Stimulated activated CD4-positive, alpha-beta T cell treated with anti-CD3 and anti-CD28 coated beads, Interleukin-4, amount 100 ng/mL, for 4 hours (primary cell): ENCODE measurements around the gene TFR2.

Source experiments
- DNase-seq, 2 experiments: peaks; one replicate each; pipeline ENCODE4 v3.0.0-alpha.2; 2020

The TFR2 gene

DNA sequence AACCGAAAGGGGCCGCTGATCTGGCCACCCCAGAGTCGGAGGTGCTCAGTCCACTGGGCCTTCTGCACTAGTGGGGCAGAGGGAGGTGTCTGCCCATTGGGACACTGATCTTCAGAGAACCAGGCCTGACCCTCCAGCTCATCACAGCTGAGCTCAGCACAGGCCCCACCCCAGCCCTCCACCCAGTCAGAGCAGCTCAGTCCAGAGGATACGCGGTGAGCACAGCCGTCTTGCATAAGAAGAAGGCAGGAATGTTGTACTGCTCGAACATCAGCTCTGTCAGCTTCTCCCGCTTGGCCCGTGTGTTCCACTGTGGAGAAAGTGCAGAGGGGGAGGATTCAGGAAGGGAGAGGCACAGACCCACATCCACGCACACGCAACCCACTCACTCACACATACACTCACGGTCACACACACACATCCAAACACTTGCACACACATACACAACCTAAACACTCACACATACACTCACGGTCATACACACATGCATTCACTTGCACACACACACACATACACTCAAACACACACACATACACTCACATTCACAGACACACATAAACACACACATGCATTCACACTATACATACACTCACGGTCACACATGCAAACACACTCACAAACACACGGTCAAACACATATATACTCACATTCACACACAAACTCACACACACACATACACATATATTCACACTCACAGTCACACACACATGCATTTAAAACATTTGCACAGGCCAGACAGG is 8.6 kb upstream of the TFR2 start:
- no peak for DNase-seq

DNA sequence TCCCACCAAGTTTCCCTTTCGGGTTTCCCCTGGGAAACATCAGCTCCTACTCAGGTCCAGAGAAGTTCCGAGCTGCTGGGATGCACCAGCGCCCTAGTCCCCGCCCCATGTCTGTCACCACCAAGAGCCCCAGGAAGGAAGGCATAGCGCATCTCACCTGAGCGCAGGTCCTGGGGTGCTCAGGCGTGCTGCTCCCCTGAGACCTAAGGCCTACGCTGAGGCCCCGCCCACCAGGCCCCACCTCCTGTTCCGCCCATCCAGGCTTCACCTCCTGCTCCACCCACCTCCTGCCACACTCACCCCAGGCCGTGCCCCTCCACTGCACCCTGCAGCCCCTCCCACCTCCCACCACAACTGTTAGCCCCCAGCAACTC is 1.2 kb upstream of the TFR2 start:
- peak in 1 of 2 experiments; percentile 18 for DNase-seq

DNA sequence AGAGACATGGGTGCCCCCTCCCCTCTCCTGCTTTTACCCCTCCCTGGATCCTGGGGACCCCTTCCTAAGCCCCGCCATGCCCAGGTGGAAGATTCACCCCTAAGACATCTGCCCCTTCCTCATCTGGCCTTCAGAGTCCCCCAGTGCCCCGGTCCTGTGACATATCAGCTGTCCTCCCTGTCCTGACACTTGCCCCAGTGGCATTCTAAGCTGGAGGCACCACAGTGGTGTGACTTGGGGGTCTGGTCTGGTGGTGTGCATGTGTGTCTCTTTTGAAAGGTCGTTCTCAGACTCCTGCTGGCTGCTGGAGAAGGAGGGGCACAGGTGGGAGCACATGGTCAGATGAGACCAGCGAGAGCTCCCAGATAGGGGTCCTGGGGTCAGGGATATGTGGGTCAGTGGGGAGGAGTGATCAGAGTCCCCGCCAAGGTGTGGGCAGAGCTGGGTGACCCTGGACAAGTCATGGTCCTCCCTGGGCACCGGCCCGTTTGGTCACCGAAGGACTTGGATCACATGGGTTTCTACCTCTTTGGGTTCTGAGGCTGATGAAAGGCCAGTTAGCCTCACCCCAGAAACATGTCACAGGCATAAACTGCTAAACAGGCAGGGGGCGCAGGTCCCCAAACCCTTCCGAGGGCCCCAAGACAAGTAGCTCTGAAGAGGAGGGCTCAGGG is 645 bp upstream of the TFR2 start:
- DNase-seq: no peak

DNA sequence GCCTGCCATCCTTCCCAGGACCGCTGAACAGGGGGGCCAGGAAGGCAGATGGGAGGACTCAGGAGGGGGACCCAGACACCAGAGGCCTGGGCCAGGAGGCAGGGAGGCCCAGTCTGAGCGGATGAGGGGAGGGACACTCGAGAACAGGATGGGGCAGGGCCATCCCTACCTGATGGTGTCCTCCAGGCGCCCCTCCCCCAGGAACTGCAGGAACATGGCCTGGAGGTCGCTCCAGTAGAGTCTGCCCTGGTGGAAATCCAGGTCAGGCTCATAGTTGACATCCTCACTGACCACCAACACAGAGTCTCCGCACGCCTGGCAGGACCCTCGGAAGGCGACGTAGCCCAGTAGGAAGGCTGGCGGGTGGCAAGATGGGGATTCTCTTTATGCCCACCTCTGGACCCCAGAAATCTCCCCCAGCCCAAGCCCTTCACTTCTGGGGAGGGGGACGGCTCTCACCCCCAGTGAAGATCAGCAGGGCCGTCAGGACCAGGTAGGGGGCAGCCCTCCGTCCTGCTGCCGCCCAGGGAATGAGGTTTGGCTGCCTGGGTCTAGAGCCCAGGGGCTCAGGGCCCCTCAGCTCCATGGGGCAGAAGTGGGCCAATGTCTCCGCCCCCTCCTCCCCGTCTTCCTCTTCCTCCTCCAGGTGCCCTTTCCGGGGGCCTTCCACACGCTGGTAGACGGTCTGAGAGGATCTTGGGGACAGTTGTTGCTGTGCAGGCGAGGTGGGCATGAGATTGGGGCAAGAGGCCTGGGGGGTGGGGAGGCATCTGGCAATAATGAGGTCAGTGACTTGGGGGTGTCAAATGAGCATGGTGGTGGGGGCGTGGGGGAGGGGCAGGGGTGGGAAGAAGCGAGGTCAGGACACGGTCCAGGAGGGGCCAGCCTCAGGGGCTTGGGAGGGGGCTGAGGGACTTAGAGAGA is 573 bp downstream of the TFR2 start:
- DNase-seq: no peak

DNA sequence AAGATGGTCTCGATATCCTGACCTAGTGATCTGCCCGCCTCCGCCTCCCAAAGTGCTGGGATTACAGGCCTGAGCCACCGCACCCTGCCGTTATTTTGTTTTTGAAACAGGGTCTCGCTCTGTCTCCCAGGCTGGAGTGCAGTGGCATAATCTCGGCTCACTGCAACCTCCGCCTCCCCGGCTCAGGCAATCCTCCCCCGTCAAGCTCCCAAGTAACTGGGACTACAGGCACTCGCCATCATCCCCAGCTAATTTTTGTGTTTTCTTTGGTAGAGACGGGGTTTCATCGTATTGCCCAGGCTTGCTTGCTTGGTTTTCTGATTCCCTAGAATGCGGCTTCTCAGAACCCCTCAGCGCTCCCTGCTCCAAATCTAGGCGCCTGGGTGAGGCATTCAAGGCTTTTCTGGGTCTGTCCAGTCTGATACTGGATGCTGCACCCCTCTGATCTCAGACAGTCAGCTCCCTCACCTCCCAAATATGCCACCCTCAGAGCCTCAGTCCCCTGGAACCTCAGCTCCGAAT is 1.3 kb downstream of the TFR2 start:
- DNase-seq: no peak

DNA sequence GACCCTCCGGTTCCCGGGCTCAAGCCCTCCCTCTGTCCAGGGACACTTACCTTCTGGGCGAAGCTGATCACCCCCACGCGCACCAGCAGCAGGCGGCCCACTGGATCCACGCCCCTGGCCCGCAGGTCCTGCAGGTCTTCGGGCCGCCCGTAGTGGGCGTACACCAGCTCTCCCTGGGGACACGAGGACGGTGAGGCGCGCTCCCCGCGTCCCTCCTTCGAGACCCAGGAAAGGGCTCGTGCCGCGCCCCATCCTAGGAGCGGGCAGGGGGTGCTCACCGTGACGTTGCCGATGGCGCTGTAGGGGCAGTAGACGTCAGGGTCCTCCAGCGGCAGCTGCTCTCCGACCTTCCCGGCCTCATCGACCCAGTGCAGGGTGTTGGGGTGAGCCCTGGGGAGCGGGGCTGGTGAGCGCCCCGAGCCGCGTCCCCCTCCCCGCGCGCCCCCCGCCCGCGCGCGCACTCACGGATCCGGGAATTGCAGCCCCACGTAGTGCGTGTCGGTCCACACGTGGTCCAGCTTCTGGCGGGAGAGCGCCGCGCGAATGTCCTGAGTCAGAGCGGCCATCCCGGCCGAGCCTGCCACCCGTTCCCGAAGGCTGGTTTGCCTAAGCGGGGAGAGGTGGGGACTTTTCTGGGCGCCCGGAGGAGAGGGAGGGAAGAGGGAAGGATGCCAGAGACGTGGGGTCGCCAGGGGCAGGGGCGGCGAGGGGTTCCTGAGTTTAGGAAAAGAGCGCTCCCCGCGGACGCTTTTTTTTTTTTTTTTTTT is 8.2 kb downstream of the TFR2 start:
- DNase-seq: peak; percentile 49 to 62

DNA sequence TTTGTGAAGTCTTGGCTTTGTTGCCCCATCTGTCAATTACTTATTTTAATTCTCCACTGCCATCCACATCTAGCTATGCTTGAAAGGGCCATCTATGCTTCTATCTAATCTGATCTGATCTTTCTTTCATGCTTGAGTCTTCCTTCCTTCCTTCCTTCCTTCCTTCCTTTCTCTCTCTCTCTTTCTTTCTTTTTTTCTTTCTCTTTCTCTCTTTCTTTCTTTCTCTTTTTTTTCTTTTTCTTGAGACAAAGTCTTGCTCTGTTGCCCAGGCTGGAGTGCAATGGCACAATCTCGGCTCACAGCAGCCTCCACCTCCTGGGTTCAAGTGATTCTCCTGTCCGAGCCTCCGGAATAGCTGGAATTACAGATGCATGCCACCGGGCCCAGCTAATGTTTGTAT is 11.3 kb downstream of the TFR2 start:
- no peak for DNase-seq

DNA sequence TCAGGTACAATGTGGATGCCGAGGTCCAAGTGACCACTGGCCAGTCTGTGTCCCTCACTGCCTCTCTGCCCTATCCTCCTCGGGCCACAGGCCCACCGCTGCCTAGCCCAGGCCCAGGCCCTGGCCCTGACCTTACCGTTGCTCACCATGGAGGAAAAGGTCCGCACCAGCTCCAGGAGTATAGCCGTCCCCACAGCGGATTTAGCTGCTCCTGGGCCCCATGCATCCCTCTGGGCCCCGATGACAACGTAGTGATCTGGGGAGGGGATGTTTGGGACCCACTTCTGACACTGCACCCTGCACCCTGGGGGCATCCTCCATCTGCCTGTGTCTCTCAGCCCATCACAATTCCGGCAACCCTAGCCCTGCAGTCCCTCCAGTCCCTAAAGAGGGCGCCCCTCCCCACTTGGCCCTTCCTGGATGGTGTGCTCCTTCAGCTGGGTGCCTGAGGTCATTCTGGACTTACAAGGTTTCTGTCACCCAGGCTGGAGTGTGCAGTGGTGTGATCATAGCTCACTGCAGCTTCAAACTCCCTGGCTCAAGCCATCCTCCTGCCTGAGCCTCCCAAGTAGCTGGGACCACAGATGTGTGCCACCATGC is 12.1 kb downstream of the TFR2 start:
- DNase-seq: no peak

DNA sequence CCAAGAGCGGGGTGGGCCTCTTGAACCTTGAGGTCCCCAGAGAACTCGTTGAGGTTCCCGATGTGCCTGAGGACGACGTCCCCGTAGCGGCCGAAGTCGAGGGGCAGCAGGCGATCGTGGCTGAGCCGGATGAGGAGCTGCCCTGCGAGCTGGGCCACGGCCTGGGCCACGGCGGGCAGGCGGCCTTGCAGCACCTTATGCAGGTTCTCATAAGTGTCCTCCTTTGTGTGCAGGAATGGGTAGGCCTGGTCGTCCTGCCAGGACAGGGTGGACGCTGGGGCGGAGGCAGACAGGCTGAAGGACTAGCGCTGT is 14.2 kb downstream of the TFR2 start:
- DNase-seq: no peak

DNA sequence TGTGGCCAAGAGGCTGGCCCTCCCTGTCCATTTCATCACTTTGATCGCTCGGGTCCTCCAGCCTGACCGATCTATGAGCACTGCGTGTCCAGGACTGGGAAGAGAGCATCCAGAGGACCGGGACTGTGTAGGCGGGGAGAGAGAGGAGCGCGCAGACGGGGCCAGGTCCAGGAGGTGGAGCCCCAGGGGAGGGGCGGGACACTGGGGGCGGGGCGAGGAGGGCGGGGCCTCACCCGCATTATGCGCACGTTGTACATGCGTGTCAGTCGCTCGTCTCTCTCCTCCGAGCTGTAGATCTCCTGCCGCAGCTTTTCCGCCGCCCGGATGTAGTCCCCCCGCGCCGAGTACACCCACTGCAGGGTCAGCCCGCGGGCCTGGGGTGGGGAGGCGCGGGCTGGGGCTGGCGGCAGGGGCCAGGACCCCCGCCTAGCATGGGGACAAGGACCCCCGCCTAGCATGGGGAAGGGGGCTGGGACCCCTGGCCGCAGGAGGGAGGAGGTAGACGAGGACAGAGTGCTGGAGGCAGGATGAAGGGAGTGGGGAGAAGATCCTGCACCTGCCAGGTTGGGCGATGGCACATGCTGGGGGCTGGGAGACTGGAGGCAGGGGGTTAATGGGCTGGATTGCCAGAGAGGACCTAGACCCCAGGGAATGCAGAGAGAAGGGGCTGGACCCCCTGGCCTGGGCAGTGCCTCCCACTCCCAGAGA is 14.7 kb downstream of the TFR2 start:
- peak; percentile 86 to 87 for DNase-seq

DNA sequence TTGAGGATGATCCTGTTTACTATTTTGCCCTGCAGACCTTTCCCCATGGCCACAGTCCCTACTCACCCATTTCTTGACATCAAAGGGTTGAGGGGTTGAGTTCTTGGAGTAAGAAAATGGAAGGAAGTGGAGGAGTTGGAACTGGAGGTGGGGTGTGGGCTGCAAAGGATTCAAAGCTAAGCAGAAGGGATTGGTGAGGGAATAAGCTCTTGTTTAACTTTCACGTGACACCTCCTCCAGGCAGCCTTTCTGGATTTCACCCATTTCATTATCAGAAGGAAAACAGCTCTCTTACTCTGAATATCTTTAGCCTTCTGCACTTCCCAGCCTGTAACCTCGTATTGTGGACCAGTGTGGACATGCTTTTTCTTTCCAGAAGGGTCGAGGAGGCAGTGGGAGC is 15.3 kb downstream of the TFR2 start:
- no peak for DNase-seq

DNA sequence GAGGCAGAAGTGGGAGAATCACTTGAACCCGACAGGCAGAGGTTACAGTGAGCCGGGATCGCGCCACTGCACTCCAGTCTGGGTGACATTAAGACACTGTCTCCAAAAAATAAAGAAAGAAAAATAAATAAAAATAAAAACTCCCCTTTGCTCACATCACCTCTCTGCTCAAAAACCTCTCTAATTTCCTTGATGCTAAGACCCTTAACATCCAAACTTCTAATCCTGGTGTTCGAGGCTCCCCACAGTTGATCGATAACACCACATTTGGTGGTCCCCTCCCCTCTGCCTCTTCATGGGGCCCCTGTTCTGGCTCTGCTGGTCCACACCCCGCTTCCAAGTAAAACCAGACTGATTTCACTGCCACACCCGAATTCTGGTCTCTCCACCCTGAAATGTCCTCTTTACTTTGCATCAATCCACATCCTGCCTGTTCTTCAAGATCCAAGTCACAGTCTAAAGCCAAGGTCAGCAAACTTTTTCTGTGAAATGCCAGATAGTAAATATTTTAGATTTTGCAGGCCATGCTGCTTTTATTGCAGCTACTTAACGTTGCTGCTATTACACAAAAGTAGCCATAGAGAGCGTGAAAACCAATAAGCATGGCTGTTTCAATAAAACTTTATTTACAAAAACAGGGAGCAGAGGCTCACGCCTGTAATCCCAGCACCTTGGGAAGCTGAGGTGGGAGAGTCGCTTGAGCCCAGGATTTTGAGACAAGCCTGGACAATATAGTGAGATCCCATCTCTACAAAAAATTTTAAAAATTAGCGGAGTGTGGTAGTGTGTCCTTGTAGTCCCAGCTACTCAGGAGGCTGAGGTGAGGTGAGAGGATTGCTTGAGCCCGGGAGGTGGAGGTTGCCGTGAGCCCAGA is 17.2 kb downstream of the TFR2 start:
- DNase-seq: no peak

DNA sequence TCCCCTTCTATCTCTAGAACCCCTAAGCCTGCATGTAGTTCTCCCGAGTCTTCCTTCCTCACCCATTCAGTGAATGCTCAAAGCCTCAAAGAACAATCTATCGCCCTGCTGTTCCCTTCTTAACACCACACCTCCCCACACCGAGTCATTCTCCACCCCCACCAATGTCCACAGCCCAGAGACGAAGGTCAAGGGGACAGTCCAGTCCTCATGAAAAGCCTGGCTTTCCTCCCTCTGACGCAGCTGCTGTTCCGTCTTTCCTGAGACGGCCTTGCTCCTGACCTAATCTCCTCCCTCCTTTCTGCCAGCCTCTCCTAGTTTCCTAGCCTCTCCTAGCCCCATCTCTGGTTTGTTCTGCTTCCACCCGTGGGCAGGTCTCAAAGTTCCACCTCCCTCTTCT is 19.8 kb downstream of the TFR2 start:
- no peak for DNase-seq

DNA sequence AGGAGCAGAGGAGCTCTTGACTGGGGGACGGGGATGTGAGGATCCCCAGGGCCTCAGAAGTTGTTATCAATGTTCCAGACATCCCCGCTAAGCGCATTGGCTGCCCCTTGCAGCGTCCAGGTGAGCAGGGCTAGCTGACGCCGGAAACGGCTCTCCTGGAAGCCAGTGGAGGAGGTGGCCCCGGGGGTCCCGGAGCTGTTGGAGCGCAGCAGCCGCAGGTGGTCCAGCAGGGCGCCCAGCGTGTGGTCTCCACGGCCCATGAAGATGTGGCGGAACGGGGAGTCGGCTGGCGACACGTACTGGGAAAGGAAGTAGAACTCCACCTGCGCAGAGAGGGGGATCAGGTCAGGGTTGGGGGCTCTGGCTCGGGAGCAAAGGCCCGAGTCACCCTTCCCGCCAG is 20.5 kb downstream of the TFR2 start:
- no peak for DNase-seq

DNA sequence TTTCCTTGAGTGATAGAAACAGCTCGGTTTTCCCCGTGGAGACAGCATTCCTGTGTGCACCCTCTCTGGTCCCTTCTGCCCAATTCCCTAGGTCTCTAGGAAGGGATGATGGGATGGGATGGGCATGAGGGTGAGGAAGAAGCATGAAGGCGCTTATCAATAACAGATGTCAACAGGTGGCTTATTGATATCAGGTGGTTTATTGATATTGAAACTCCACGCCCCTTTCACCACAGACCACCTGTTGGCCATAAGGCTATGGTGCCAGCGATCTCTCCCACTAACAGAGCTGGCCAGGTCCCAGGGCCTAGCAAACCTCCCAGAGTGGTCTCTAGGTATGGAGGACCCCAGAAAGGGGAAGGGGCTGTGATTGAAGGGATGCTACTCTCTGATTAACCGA is 21.1 kb downstream of the TFR2 start:
- DNase-seq: no peak

DNA sequence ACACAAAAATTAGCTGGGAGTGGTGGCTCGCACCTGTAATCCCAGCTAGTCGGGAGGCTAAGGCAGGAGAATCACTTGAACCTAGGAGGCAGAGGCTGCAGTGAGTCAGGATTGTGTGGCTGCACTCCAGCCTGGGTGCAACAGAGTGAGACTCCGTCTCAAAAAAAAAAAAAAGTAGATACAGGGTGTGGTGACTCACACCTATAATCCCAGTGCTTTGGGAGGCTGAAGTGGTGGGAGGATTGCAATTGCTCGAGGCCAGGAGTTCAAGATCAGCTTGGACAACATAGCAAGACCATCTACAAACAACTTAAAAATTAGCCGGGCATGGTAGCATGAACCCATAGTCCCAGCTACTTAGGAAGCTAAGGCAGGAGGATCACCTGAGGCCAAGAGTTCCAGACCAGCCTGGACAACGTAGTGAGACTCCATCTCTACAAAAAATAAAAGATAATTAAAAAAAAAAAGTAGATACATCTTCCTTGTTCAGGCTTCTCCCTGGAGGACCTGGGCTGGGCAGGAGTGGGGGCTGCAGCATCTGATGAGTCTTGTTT is 27.0 kb downstream of the TFR2 start:
- no peak for DNase-seq

DNA sequence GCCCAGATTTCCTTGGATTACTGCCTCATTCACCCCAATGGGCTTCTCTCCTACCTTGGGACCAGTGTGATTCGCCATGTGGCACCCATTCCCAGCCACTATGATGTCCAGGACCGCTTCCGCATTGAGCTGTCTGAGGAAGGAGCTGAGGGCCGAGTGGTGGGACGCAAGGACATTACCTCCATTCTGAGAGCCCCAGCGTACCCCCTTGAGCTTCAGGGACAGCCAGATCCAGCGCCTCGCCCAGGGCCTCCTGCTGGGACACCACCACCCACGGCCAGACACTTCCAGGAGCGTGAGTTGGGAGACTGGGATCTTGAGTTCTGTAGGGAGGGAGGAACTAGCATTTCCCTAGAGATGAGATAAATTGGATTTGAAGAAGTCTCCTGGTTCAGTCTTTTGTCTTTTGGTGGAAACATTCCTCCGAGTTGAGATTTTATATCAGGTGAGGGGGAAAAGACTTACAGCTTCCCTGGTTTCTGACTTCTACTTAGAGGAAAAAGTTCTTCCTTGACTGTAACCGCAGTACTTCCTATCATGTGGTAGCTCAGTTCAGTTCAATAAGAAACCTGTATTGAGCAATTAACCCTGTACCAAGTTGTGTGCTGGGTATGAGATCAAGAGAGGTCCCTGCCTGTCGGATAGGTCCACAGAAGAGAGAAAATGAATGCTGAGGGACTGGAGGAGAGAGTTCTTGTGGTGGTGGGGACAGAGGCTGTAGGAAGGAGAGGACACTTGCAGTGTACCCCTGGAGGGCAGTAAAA is 27.8 kb downstream of the TFR2 start:
- no peak for DNase-seq

DNA sequence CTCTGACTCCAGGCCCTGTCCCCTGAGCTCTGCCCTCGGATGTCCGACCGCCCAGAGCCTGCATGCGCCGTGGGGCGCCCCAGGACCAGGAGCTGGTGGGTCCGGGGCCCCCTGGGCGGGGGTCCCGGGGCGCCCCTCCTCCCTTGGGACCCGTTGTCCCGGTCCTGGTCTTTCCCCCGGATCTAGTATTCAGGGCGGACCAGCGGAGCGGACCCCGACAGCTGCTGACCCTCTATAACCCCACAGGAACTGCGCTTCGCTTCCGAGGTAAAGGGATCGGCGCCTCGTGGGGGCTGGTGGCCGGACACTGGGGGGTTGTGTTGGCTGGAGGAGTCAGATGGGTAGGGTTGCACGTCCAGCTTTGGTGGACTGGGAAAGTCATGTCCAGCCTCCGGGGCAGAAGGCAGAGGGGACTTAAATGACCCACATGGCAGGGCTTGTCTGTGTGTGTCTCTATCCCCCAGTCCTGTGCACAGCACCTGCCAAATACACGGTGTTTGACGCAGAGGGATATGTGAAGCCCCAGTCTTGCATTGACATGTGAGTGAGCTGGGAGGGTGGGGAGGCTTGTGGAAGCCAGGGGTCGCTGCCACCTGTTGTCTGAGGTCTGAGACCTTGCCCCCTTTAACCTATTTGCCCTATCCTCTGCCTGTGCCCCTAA is 28.5 kb downstream of the TFR2 start:
- DNase-seq: no peak
